Mammary epithelial cell (primary cell): ENCODE data around the gene UNC93B1.
"Not testable (repeated sequence)": the region's sequence is repeated elsewhere in the genome, so short reads cannot be mapped to it uniquely, and the experiment has no call there.

Experiments used
- CTCF ChIP-seq, 2 donors: IDR thresholded peaks in 1 of 2; conservative IDR thresholded peaks in 1 of 2; 2 replicates each; pipeline ENCODE4 v1.5.1; 2011 to 2012; ENCODE audit warnings: inconsistent platforms in 2 of 2, low read length in 2 of 2, mild to moderate bottlenecking in 2 of 2, control low read depth in 1 of 2, low read depth in 1 of 2; ENCODE audit not compliant: insufficient read depth in 1 of 2; ENCODE audit errors: extremely low read depth in 1 of 2
- EZH2 ChIP-seq: IDR thresholded peaks from 2 replicates; pipeline ENCODE4 v1.6.1; 2012; ENCODE audit warnings: low read length, inconsistent platforms, borderline replicate concordance

- not testable (repeated sequence) for TF ChIP-seq CTCF (conservative IDR thresholded peaks at IDR 0.05 in 1 of 2, IDR thresholded peaks at IDR 0.05 in 1 of 2; ENCODE audit: extremely low read depth in 1 of 2, insufficient read depth in 1 of 2, low read depth in 1 of 2, low read length in 2 of 2); EZH2
Measured at GRCh38 chr11:67978766-67979418, 25.0 kb downstream of the UNC93B1 start.
